ENCODE measurements around the gene CD276. TPM values are rescaled to one million over a fixed set of nuclear protein-coding genes. Genes with fewer than 3 reads are reported as not detected.

Gene CD276
- total RNA-seq, 1 experiment from 2014 or later, result 133 TPM

GRCh38 chr15:73648014-73648295 is 36.2 kb upstream of the CD276 start:
- Histone ChIP-seq H3K23me2 (ENCODE audit: insufficient read length, low read depth, low read length, poor library complexity, severe bottlenecking) (no peaks in the 10 kb centered on the region), H2AK5ac (ENCODE audit: insufficient read length, low read length) (no peak overlapping the region), H3K79me2 (ENCODE audit: insufficient read depth, low read length) (no peaks in the 10 kb centered on the region), H3K27ac (ENCODE audit: insufficient read length, low read depth, low read length) (no peak overlapping the region), H3K18ac (ENCODE audit: insufficient read length, low read depth, low read length) (no peak overlapping the region), H4K20me1 (ENCODE audit: control insufficient read depth, insufficient read depth, insufficient read length) (no peaks in the 10 kb centered on the region), H2AFZ (ENCODE audit: low read length) (no peak overlapping the region), H3K9me3 (ENCODE audit: control insufficient read depth, low read depth, low read length) (no peaks in the 10 kb centered on the region), H3K23ac (ENCODE audit: insufficient read length, low read depth, low read length) (no peak overlapping the region), H3K4me1 (ENCODE audit: insufficient read depth, low read length) (no peaks in the 10 kb centered on the region), H3K9ac (ENCODE audit: extremely low read depth, insufficient read length, low read length) (no peak overlapping the region), H3T11ph (ENCODE audit: low read length) (no peak overlapping the region), H3K14ac (ENCODE audit: insufficient read depth, low read length) (no peak overlapping the region), H4K5ac (ENCODE audit: insufficient read length, low read depth, low read length) (no peak overlapping the region), H4K8ac (replicated peaks; ENCODE audit: insufficient read length, low read depth, low read length) (no peak overlapping the region), H2BK15ac (ENCODE audit: low read depth, low read length) (no peak overlapping the region), H2BK20ac (ENCODE audit: low read depth, low read length, poor library complexity, severe bottlenecking) (no peak overlapping the region), H3K27me3 (ENCODE audit: insufficient read depth, low read length) (no peaks in the 10 kb centered on the region), H2BK12ac (ENCODE audit: insufficient read length, low read depth, low read length) (no peak overlapping the region), H3K4me2 (ENCODE audit: insufficient read depth, insufficient read length, low read length) (no peak overlapping the region), H4K91ac (ENCODE audit: insufficient read length, low read depth, low read length) (no peak overlapping the region), H3K4ac (ENCODE audit: low read depth, low read length) (no peak overlapping the region), H3K56ac (ENCODE audit: insufficient read length, low read depth, low read length) (no peak overlapping the region), H2BK5ac (ENCODE audit: insufficient read length, low read length) (no peak overlapping the region), H2BK120ac (ENCODE audit: low read depth, low read length, poor library complexity, severe bottlenecking) (no peak overlapping the region), H3K79me1 (ENCODE audit: insufficient read depth, low read depth, low read length, poor library complexity, severe bottlenecking) (no peaks in the 10 kb centered on the region)
- Mint-ChIP-seq H3K27me3 (ENCODE audit: low read depth) (peaks cover 10% of the 10 kb centered on the region), H3K4me3 (no peak overlapping the region), H3K4me1 (peaks cover 3 to 5% of the 10 kb centered on the region in 2 experiments; a peak in 1 of 4 replicates), H3K36me3 (ENCODE audit: insufficient read depth in 1 of 3, low read depth in 3 of 3) (no peaks in the 10 kb centered on the region), H3K27ac (no peak overlapping the region), H3K9me3 (no peaks in the 10 kb centered on the region; a peak in 1 of 5 replicates)
- no CpG with 5 or more reads among the region's 2 CpGs for WGBS (ENCODE audit: extremely low coverage, insufficient read length, low lambda C conversion rate)
- TF ChIP-seq CTCF (conservative IDR thresholded peaks at IDR 0.05), result no peak
- no peak for DNase-seq
